Dendritic cell treated with granulocyte-macrophage colony-stimulating factor and Interleukin-4, amounts not matched to agents 40 ng/mL and 50 ng/mL, for 4 days (primary cell): ENCODE data around the gene MST1.
"Not testable (repeated sequence)": the region's sequence is repeated elsewhere in the genome, so short reads cannot be mapped to it uniquely, and the experiment has no call there.

Experiments used
- H3K27ac Mint-ChIP-seq: one replicate; pipeline ENCODE4 v1.8.0; 2022; ENCODE audit warnings: mild to moderate bottlenecking, mixed read lengths
- H3K27me3 Mint-ChIP-seq: one replicate; pipeline ENCODE4 v1.8.0; 2022; ENCODE audit warnings: mild to moderate bottlenecking, mixed read lengths
- H3K36me3 Mint-ChIP-seq: one replicate; pipeline ENCODE4 v1.8.0; 2022; ENCODE audit warnings: low read depth, mixed read lengths
- H3K4me1 Mint-ChIP-seq: one replicate; pipeline ENCODE4 v1.8.0; 2022; ENCODE audit warnings: low read depth, mixed read lengths
- H3K4me3 Mint-ChIP-seq: one replicate; pipeline ENCODE4 v1.8.0; 2022; ENCODE audit warnings: mild to moderate bottlenecking, moderate library complexity, mixed read lengths
- H3K9me3 Mint-ChIP-seq: one replicate; pipeline ENCODE4 v1.8.0; 2022; ENCODE audit warnings: mixed read lengths
- intact Hi-C: fragments of 100-400 bp; cut with micrococcal nuclease; formaldehyde crosslinking; loops from one replicate; pipeline ENCODE4 v1.15.0; 2022

The MST1 gene

DNA sequence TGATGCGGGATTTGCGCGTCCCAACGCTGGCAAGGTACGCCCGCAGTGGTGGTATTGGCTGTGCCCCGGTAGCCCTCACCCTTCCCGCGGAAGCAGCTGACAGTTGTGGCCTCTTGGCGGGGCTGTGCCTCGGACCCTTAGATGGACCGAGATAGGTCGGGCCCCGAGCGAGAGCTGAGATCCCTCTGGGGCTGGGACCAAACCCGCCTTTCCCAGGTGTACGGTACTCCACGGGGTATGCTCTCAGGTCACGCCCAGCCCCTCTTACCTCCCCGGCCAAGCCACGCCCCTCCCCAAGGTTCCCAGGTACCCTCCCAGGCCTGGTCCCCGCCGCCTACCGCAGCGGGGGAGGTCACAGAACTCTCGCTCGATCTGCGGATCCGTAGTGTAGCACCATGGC lies 2.9 kb downstream of the MST1 start:
- H3K36me3 Mint-ChIP-seq = peaks cover 54% of the 10 kb centered on the region
- intact Hi-C loops, H3K27ac Mint-ChIP-seq, H3K9me3 Mint-ChIP-seq: not testable (repeated sequence)
- peaks cover 35% of the 10 kb centered on the region for H3K4me1 Mint-ChIP-seq
- peaks cover 36% of the 10 kb centered on the region for H3K27me3 Mint-ChIP-seq
- peak overlapping the region; percentile 53 for H3K4me3 Mint-ChIP-seq

- H3K27ac Mint-ChIP-seq, H3K9me3 Mint-ChIP-seq, H3K4me3 Mint-ChIP-seq, intact Hi-C loops: not testable (repeated sequence)
- Mint-ChIP-seq H3K27me3 (peaks cover 36% of the 10 kb centered on the region), H3K4me1 (peaks cover 30% of the 10 kb centered on the region), H3K36me3 (peaks cover 59% of the 10 kb centered on the region)
Measured at GRCh38 chr3:49685846-49686245, 3.4 kb downstream of the MST1 start.

GRCh38 chr3:49685103-49685502 lies 4.2 kb downstream of the MST1 start:
- Mint-ChIP-seq H3K27me3 (peaks cover 36% of the 10 kb centered on the region), H3K36me3 (peaks cover 66% of the 10 kb centered on the region), H3K4me1 (peaks cover 24% of the 10 kb centered on the region)
- H3K9me3 Mint-ChIP-seq, H3K4me3 Mint-ChIP-seq, H3K27ac Mint-ChIP-seq, intact Hi-C loops: not testable (repeated sequence)

DNA sequence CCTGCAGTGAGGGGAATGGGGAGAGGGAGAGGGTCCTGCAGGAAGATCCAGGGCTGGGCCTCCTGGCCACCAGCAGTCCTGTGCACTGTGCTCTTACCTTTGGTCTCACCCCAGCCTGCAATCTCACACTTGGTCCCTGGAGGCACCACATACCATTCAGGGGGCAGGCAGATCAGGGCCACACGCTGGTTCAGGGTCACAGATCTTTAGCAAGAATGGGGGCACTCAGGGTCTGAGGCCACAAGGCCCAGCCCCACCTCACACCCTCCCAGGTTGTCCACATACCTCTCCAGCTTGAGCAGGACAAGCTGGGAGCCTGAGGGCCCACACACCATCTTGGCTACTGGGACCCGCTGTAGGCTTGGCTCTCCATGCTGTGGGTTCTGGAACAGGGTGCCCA lies 4.8 kb downstream of the MST1 start:
- Mint-ChIP-seq H3K36me3 (peaks cover 68% of the 10 kb centered on the region), H3K4me1 (peaks cover 24% of the 10 kb centered on the region), H3K27me3 (peaks cover 36% of the 10 kb centered on the region)
- intact Hi-C loops, H3K4me3 Mint-ChIP-seq, H3K27ac Mint-ChIP-seq, H3K9me3 Mint-ChIP-seq: not testable (repeated sequence)

- H3K36me3 Mint-ChIP-seq = peaks cover 74% of the 10 kb centered on the region
- no peak overlapping the region for H3K27ac Mint-ChIP-seq
- H3K27me3 Mint-ChIP-seq = peaks cover 36% of the 10 kb centered on the region
- H3K9me3 Mint-ChIP-seq = no peaks in the 10 kb centered on the region
- H3K4me1 Mint-ChIP-seq = peaks cover 15% of the 10 kb centered on the region
- H3K4me3 Mint-ChIP-seq = no peak overlapping the region
- intact Hi-C loops = no loop called here
Measured at GRCh38 chr3:49683162-49683561, 6.1 kb downstream of the MST1 start.

GRCh38 chr3:49681543-49681942 lies 7.7 kb downstream of the MST1 start:
- intact Hi-C loops = no loop called here

GRCh38 chr3:49681232-49681522 lies 8.1 kb downstream of the MST1 start:
- Mint-ChIP-seq H3K4me3 (no peak overlapping the region), H3K27ac (no peak overlapping the region), H3K36me3 (peaks cover 94% of the 10 kb centered on the region), H3K4me1 (peaks cover 15% of the 10 kb centered on the region), H3K9me3 (no peaks in the 10 kb centered on the region), H3K27me3 (peaks cover 21% of the 10 kb centered on the region)
- intact Hi-C loops = no loop called here

More at GRCh38 chr3:49681543-49681942, 7.7 kb downstream of the MST1 start:
- Mint-ChIP-seq H3K4me1 (peaks cover 15% of the 10 kb centered on the region), H3K4me3 (no peak overlapping the region), H3K27me3 (peaks cover 24% of the 10 kb centered on the region), H3K27ac (no peak overlapping the region), H3K9me3 (no peaks in the 10 kb centered on the region), H3K36me3 (peaks cover 90% of the 10 kb centered on the region)

GRCh38 chr3:49680493-49681231 lies 8.6 kb downstream of the MST1 start:
- Mint-ChIP-seq H3K27ac (no peak overlapping the region), H3K36me3 (peaks cover 99% of the 10 kb centered on the region), H3K27me3 (peaks cover 17% of the 10 kb centered on the region), H3K4me1 (peaks cover 15% of the 10 kb centered on the region), H3K9me3 (no peaks in the 10 kb centered on the region), H3K4me3 (no peak overlapping the region)
- intact Hi-C loops = no loop called here

GRCh38 chr3:49675912-49676311 lies 13.4 kb downstream of the MST1 start:
- no peak overlapping the region for H3K4me3 Mint-ChIP-seq
- intact Hi-C loops = no loop called here
- H3K4me1 Mint-ChIP-seq = peaks cover 43% of the 10 kb centered on the region
- H3K9me3 Mint-ChIP-seq = no peaks in the 10 kb centered on the region
- no peak overlapping the region for H3K27ac Mint-ChIP-seq
- peaks cover 4% of the 10 kb centered on the region for H3K27me3 Mint-ChIP-seq
- peaks cover 72% of the 10 kb centered on the region for H3K36me3 Mint-ChIP-seq

DNA sequence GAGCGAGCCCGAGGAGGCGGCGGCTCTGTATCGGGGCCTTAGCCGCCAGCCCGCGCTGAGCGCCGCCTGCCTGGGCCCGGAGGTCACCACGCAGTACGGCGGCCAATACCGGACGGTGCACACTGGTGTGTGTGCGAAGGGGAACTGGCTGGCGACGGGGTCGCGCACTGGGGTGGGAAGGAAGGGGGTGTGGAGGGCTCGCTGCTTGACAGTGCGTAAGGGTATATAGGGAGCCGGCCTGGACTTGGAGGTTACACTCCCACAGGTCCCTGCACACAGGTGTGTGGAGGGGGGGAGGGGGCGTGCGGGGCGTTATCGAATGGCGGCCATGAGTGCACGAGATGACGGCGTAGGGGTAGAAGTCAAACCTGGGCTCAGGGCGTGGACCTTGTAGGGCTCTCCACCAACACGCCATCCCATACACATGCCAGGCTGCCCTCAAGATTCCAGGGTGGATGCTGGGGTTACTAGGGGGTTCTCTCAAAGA lies 14.7 kb downstream of the MST1 start:
- intact Hi-C loops = loop anchor here (5.0 kb wide), 1 partner anchor 202 kb away; the partner anchor contains the start of gene DAG1
- Mint-ChIP-seq H3K36me3 (peaks cover 58% of the 10 kb centered on the region), H3K27ac (peak overlapping the region; percentile 100), H3K4me3 (peak overlapping the region; percentile 95), H3K9me3 (no peaks in the 10 kb centered on the region), H3K27me3 (peaks cover 9% of the 10 kb centered on the region), H3K4me1 (peaks cover 37% of the 10 kb centered on the region)

GRCh38 chr3:49673715-49674496 lies 15.4 kb downstream of the MST1 start, which contains the start of gene APEH:
Gene APEH, plus strand, starts transcription at chr3:49674351. Its CDS starts 51 bp downstream, at chr3:49674402.
- H3K4me3 Mint-ChIP-seq = peak within 1 kb of the TSS; percentile 95
- peaks cover 37% of the 10 kb centered on the region for H3K4me1 Mint-ChIP-seq
- no peaks in the 10 kb centered on the region for H3K9me3 Mint-ChIP-seq
- intact Hi-C loops = loop anchor here (5.0 kb wide), 1 partner anchor 202 kb away; the partner anchor contains the start of gene DAG1
- peaks cover 13% of the 10 kb centered on the region for H3K27me3 Mint-ChIP-seq
- H3K27ac Mint-ChIP-seq = peak within 1 kb of the TSS; percentile 100
- H3K36me3 Mint-ChIP-seq = peaks cover 52% of the 10 kb centered on the region

DNA sequence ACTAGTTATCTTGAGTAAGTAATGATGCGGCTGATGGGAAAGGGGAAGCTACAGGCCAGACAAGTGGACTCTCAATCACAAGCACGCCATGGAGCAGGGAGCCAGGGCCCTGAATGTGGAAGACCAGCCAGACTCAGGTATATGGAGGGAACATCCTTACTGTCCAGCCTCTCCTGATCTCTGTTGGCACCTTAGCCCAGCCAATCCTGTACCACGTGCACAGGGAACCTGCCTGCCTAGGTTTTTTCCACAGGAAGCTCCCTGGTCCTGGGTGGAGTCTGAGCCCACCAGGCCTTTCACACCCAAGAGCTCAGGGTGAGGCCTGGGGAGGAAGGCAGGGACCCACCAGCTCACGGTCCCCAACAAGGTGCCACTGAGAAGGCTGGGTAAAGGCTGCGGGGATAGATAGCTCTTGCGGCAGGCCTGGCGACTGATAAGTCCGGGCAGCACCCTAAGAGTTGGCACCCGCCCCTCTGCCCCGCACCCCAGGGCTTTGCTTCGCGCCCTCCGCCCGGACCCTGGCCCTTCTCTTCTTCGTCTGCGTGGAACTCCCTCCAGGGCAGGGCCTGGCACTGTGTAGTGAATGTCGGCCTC lies 16.1 kb downstream of the MST1 start:
- H3K4me3 Mint-ChIP-seq = peak overlapping the region; percentile 95
- H3K4me1 Mint-ChIP-seq = peaks cover 37% of the 10 kb centered on the region
- H3K36me3 Mint-ChIP-seq = peaks cover 45% of the 10 kb centered on the region
- H3K9me3 Mint-ChIP-seq = no peaks in the 10 kb centered on the region
- peaks cover 19% of the 10 kb centered on the region for H3K27me3 Mint-ChIP-seq
- intact Hi-C loops = loop anchor here (5.0 kb wide), 1 partner anchor 201 kb away; the partner anchor contains the start of gene DAG1
- H3K27ac Mint-ChIP-seq = peak overlapping the region; percentile 100

GRCh38 chr3:49671291-49672288 lies 17.7 kb downstream of the MST1 start:
- no peaks in the 10 kb centered on the region for H3K9me3 Mint-ChIP-seq
- intact Hi-C loops = loop anchor here (1.0 to 5.0 kb wide), 2 partner anchors 132 to 199 kb away; partner anchors contain the start of gene DAG1
- H3K36me3 Mint-ChIP-seq = peaks cover 29% of the 10 kb centered on the region
- no peak overlapping the region for H3K4me3 Mint-ChIP-seq
- peaks cover 37% of the 10 kb centered on the region for H3K4me1 Mint-ChIP-seq
- peaks cover 22% of the 10 kb centered on the region for H3K27me3 Mint-ChIP-seq
- no peak overlapping the region for H3K27ac Mint-ChIP-seq
